ENCODE results near the gene SEZ6L. TPM values are rescaled to one million over a fixed set of nuclear protein-coding genes. Genes with fewer than 3 reads are reported as not detected.
A peak's percentile ranks its signal among the peaks of the same experiment; 100 is the strongest.

Gene SEZ6L
- total RNA-seq, 4 donors from 2014 or later, result 0.14 to 0.16 TPM; not detected in 2

DNA sequence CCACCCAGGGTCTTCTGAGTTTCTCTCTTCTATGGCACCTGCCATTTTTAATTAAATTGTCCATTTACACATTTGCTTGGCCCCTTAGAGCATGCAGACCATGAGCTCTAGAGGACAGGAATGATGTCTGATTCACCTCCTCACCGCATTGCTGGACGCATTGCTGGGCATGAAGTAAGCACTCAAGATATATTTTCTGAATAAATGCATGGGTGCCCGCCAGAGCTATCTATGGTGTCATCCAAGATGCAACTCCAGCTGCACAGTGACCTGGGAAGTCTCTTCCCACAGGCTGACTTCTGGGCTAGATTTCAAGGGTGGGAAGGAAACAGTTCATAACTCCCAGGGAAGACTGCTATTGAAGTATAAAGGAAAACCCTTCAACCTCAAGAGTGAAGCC is 193.2 kb downstream of the SEZ6L start:
- no peaks in the 10 kb centered on the region for H3K9me3 ChIP-seq
- in situ Hi-C loops (cut with MboI; ENCODE audit: low pct_ligation_motif_present in 1 of 4, low pct_unique_long_range_greater_than_20kb in 1 of 4, low sequenced_read_pairs in 3 of 4), result no loop called here
- WGBS, 2 donors (ENCODE audit: low coverage in 1 of 2), result 75% methylated on average over 3 of the region's 3 CpGs; no CpG with 5 or more reads in 1 of the 2 donors
- TF ChIP-seq POLR2A (IDR thresholded peaks at IDR 0.05) (no peak), POLR2AphosphoS5 (IDR thresholded peaks at IDR 0.05) (no peak), EP300 (IDR thresholded peaks at IDR 0.05; ENCODE audit: low read depth) (no peak)
- TF ChIP-seq, protein P1, sequence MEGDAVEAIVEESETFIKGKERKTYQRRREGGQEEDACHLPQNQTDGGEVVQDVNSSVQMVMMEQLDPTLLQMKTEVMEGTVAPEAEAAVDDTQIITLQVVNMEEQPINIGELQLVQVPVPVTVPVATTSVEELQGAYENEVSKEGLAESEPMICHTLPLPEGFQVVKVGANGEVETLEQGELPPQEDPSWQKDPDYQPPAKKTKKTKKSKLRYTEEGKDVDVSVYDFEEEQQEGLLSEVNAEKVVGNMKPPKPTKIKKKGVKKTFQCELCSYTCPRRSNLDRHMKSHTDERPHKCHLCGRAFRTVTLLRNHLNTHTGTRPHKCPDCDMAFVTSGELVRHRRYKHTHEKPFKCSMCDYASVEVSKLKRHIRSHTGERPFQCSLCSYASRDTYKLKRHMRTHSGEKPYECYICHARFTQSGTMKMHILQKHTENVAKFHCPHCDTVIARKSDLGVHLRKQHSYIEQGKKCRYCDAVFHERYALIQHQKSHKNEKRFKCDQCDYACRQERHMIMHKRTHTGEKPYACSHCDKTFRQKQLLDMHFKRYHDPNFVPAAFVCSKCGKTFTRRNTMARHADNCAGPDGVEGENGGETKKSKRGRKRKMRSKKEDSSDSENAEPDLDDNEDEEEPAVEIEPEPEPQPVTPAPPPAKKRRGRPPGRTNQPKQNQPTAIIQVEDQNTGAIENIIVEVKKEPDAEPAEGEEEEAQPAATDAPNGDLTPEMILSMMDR (IDR thresholded peaks at IDR 0.05), result no peak
- no peak overlapping the region for H3K4me3 ChIP-seq
- H3K27ac ChIP-seq, result no peak overlapping the region
- no peak for DNase-seq
- H3K27me3 ChIP-seq, result peaks cover 22% of the 10 kb centered on the region
- intact Hi-C loops (cut with DNase I; ENCODE audit: low total_unique reads), result no loop called here
- peaks cover 0 to 7% (median 2%) of the 10 kb centered on the region in 4 donors for H3K4me1 ChIP-seq
- H3K36me3 ChIP-seq, result no peaks in the 10 kb centered on the region

- WGBS, 2 donors (ENCODE audit: low coverage in 1 of 2), result 42 to 59% methylated on average over 7 to 12 of the region's 12 CpGs
- Histone ChIP-seq H3K27me3 (peaks cover 25% of the 10 kb centered on the region), H3K9me3 (no peaks in the 10 kb centered on the region), H3K4me1 (peaks cover 0 to 7% (median 2%) of the 10 kb centered on the region in 4 donors), H3K27ac (no peak overlapping the region), H3K4me3 (no peak overlapping the region), H3K36me3 (no peaks in the 10 kb centered on the region)
- DNase-seq, result peak; percentile 54
- in situ Hi-C loops (cut with MboI; ENCODE audit: low pct_ligation_motif_present in 1 of 4, low pct_unique_long_range_greater_than_20kb in 1 of 4, low sequenced_read_pairs in 3 of 4) (no loop called here), intact Hi-C loops (cut with DNase I; ENCODE audit: low total_unique reads) (no loop called here)
- no peak for TF ChIP-seq EP300 (IDR thresholded peaks at IDR 0.05; ENCODE audit: low read depth)
- TF ChIP-seq, protein P1 (IDR thresholded peaks at IDR 0.05), result peak; percentile 39 to 52 (median 42)
- TF ChIP-seq POLR2A (IDR thresholded peaks at IDR 0.05), result no peak
- TF ChIP-seq POLR2AphosphoS5 (IDR thresholded peaks at IDR 0.05), result no peak
These were observed 195.1 kb downstream of the SEZ6L start for GRCh38 chr22:26364066-26365015.

DNA sequence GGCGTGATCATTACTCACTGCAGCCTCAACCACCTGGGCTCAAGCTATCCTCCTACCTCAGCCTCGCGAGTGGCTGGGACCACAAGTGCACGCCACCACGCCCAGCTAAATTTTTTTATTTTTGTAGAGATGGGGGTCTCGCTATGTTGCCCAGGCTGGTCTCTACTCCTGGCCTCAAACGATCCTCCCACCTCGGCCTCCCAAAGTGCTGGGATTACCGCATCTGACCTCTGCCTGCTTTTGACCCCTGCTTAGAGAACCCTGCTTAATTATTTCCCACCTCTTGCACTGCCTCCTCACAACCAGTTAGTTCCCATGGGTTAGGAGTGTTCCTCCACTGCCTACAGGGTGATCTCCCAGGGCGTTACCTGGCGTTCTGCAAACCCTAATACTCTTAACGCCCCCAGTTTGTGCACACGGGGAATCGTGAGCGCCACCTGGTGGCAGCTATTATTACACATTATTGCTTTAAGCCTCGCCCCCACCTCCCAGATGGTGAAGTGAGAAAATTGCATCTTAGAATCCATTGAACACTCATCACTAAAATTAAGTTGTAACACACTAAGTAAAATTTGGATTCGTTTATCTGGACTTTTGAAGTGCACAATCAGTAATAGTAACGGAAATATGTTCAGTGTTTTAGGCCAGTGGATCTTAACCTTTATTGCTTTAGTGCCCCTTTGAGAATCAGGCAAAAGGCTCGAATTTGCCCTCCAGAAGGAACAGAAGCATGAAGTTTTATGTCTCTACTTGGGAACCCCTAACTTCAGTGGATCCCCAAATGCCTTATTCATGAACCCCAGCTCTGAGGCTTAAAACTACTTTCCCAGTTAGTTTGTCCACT is 198.4 kb downstream of the SEZ6L start:
- H3K4me1 ChIP-seq, result no peaks in the 10 kb centered on the region
- H3K9me3 ChIP-seq, result no peaks in the 10 kb centered on the region
- H3K27me3 ChIP-seq, result peaks cover 7% of the 10 kb centered on the region
- DNase-seq, result peak; percentile 28
- WGBS, 2 donors (ENCODE audit: low coverage in 1 of 2), result 21 to 39% methylated on average over 3 to 19 of the region's 19 CpGs
- no peaks in the 10 kb centered on the region for H3K36me3 ChIP-seq
- TF ChIP-seq POLR2A (IDR thresholded peaks at IDR 0.05) (no peak), EP300 (IDR thresholded peaks at IDR 0.05; ENCODE audit: low read depth) (no peak), POLR2AphosphoS5 (IDR thresholded peaks at IDR 0.05) (no peak)
- TF ChIP-seq, protein P1 (IDR thresholded peaks at IDR 0.05), result peak; percentile 59 to 86 (median 70)
- H3K27ac ChIP-seq, result no peak overlapping the region
- intact Hi-C loops (cut with DNase I; ENCODE audit: low total_unique reads), result no loop called here
- H3K4me3 ChIP-seq, result no peak overlapping the region
- in situ Hi-C loops (cut with MboI; ENCODE audit: low pct_ligation_motif_present in 1 of 4, low pct_unique_long_range_greater_than_20kb in 1 of 4, low sequenced_read_pairs in 3 of 4), result no loop called here

DNA sequence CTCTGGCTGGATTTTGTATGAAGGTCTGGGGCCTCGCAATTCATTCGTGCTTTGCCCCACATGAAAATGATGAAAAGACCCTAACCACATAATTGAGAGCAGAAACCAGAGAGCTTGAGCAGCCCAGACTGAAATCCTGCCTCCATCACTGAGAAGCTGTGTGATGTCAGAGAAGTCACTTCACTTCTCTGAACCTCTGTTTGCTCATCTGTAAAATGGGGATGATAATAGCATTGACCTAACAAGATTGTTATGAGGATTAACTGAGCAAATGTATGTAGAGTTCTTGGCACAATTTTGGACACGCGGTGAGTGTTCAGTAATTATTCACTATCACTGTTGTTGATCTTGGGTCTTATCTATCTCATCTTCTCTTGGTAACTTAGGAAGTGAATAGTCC is 203.6 kb downstream of the SEZ6L start:
- no peaks in the 10 kb centered on the region for H3K36me3 ChIP-seq
- no peak for DNase-seq
- H3K9me3 ChIP-seq, result no peaks in the 10 kb centered on the region
- in situ Hi-C loops (cut with MboI; ENCODE audit: low pct_ligation_motif_present in 1 of 4, low pct_unique_long_range_greater_than_20kb in 1 of 4, low sequenced_read_pairs in 3 of 4), result no loop called here
- H3K4me1 ChIP-seq, result no peaks in the 10 kb centered on the region
- peaks cover 49% of the 10 kb centered on the region for H3K27me3 ChIP-seq
- intact Hi-C loops (cut with DNase I; ENCODE audit: low total_unique reads), result no loop called here
- TF ChIP-seq EP300 (IDR thresholded peaks at IDR 0.05; ENCODE audit: low read depth), result no peak
- no peak for TF ChIP-seq POLR2A (IDR thresholded peaks at IDR 0.05)
- H3K27ac ChIP-seq, result no peak overlapping the region
- H3K4me3 ChIP-seq, result no peak overlapping the region
- WGBS, 2 donors (ENCODE audit: low coverage in 1 of 2), result 92 to 93% methylated on average over 4 of the region's 4 CpGs

Data from transverse colon (tissue), 4 donors.